HepG2 (cell line): ENCODE results near the gene RBM8A. TPM values are rescaled to one million over a fixed set of nuclear protein-coding genes. Genes with fewer than 3 reads are reported as not detected.

ENCODE experiments used
- CHCHD3 ChIP-seq: sonication (generic); formaldehyde crosslinking; IDR thresholded peaks from 2 replicates; pipeline ENCODE4 v1.8.0; 2022; ENCODE audit warnings: mild to moderate bottlenecking, missing genetic modification reagents, moderate library complexity
- DMAP1 ChIP-seq: IDR thresholded peaks from 2 replicates; pipeline ENCODE4 v1.6.1; 2016
- DNMT3B ChIP-seq: conservative IDR thresholded peaks from 2 replicates; pipeline ENCODE4 v1.6.1; 2016; ENCODE audit warnings: missing biosample characterization, control low read depth
- DPF2 ChIP-seq: sonication (generic); formaldehyde crosslinking; IDR thresholded peaks from 2 replicates; pipeline ENCODE4 v1.4.0; 2020; ENCODE audit warnings: mild to moderate bottlenecking, low read depth, missing genetic modification reagents, borderline replicate concordance
- FOSL2 ChIP-seq: sonication (generic); formaldehyde crosslinking; IDR thresholded peaks from 2 replicates; pipeline ENCODE4 v1.4.0; 2020; ENCODE audit warnings: missing genetic modification reagents
- FOXP1 ChIP-seq, 2 experiments: fragments of 450-650 bp in 1 of 2; IDR thresholded peaks; 2 replicates each; pipeline ENCODE4 v1.6.1; 2017 to 2018; ENCODE audit warnings: antibody characterized with exemption in 1 of 2
- GATAD1 ChIP-seq: IDR thresholded peaks from 2 replicates; pipeline ENCODE4 v1.6.1; 2016; ENCODE audit warnings: missing genetic modification reagents, missing compliant biosample characterization
- HMGA1 ChIP-seq: sonication (generic); formaldehyde crosslinking; conservative IDR thresholded peaks from 2 replicates; pipeline ENCODE4 v1.4.0; 2020; ENCODE audit warnings: missing genetic modification reagents
- JUN ChIP-seq: sonication (generic); formaldehyde crosslinking; IDR thresholded peaks from 2 replicates; pipeline ENCODE4 v1.4.0; 2020; ENCODE audit warnings: mild to moderate bottlenecking, missing genetic modification reagents
- KDM1A ChIP-seq: IDR thresholded peaks from 2 replicates; pipeline ENCODE4 v1.6.1; 2016; ENCODE audit warnings: missing compliant biosample characterization
- KLF12 ChIP-seq: sonication (generic); formaldehyde crosslinking; IDR thresholded peaks from 2 replicates; pipeline ENCODE4 v1.4.0; 2020; ENCODE audit warnings: missing genetic modification reagents, borderline replicate concordance
- KMT2B ChIP-seq: IDR thresholded peaks from 2 replicates; pipeline ENCODE4 v1.6.1; 2016; ENCODE audit warnings: missing genetic modification reagents, missing compliant biosample characterization
- MXD4 ChIP-seq: IDR thresholded peaks from 2 replicates; pipeline ENCODE4 v1.6.1; 2016; ENCODE audit warnings: mild to moderate bottlenecking, missing biosample characterization, missing genetic modification reagents
- PATZ1 ChIP-seq: sonication (generic); formaldehyde crosslinking; IDR thresholded peaks from 2 replicates; pipeline ENCODE4 v1.4.0; 2020; ENCODE audit warnings: missing genetic modification reagents
- PLRG1 ChIP-seq: fragments of 450-650 bp; conservative IDR thresholded peaks from 2 replicates; pipeline ENCODE4 v1.6.1; 2016
- PREB ChIP-seq: sonication (generic); formaldehyde crosslinking; IDR thresholded peaks from 2 replicates; pipeline ENCODE4 v1.4.0; 2020; ENCODE audit warnings: missing genetic modification reagents
- PRPF4 ChIP-seq: fragments of 200-400 bp; formaldehyde crosslinking; IDR thresholded peaks from 2 replicates; pipeline ENCODE4 v1.6.1; 2016; ENCODE audit warnings: low read length, low read depth; ENCODE audit not compliant: poor library complexity, severe bottlenecking
- SMAD1 ChIP-seq: sonication (generic); formaldehyde crosslinking; IDR thresholded peaks from 2 replicates; pipeline ENCODE4 v1.4.0; 2020; ENCODE audit warnings: missing genetic modification reagents, low read depth, mild to moderate bottlenecking, borderline replicate concordance
- SMYD3 ChIP-seq: sonication (generic); formaldehyde crosslinking; IDR thresholded peaks from 2 replicates; pipeline ENCODE4 v1.8.1; 2023; ENCODE audit warnings: mild to moderate bottlenecking, missing genetic modification reagents
- ZBTB1 ChIP-seq: sonication (generic); formaldehyde crosslinking; IDR thresholded peaks from 2 replicates; pipeline ENCODE4 v1.4.0; 2020; ENCODE audit warnings: missing genetic modification reagents, borderline replicate concordance
- ZNF205 ChIP-seq: IDR thresholded peaks from 2 replicates; pipeline ENCODE4 v1.6.1; 2018; ENCODE audit warnings: missing biosample characterization, missing genetic modification reagents
- ZNF235 ChIP-seq: sonication (generic); formaldehyde crosslinking; IDR thresholded peaks from 2 replicates; pipeline ENCODE4 v1.8.1; 2023; ENCODE audit warnings: mild to moderate bottlenecking, missing genetic modification reagents, borderline replicate concordance
- ZNF256 ChIP-seq: sonication (generic); formaldehyde crosslinking; conservative IDR thresholded peaks from 2 replicates; pipeline ENCODE4 v1.4.0; 2020; ENCODE audit warnings: missing genetic modification reagents
- ZNF281 ChIP-seq: sonication (generic); formaldehyde crosslinking; IDR thresholded peaks from 2 replicates; pipeline ENCODE4 v1.4.0; 2020; ENCODE audit warnings: missing genetic modification reagents, borderline replicate concordance
- ZNF704 ChIP-seq: sonication (generic); formaldehyde crosslinking; IDR thresholded peaks from 2 replicates; pipeline ENCODE4 v1.8.1; 2023; ENCODE audit warnings: mild to moderate bottlenecking, inconsistent platforms, moderate library complexity, missing genetic modification reagents, borderline replicate concordance
- ZNF746 ChIP-seq: sonication (generic); formaldehyde crosslinking; IDR thresholded peaks from 2 replicates; pipeline ENCODE4 v1.8.0; 2022; ENCODE audit warnings: mild to moderate bottlenecking, missing genetic modification reagents
- polyA plus RNA-seq, 8 experiments: library from polyadenylated mRNA; depleted of rRNA in 3 of 8; stranded (reverse) in 7 of 8; unstranded in 1 of 8; fragments of >200 nt; fragmentation: Illumina TruSeq in 4 of 8; extraction: Trizol in 4 of 8; gene quantifications; 2 replicates each; pipeline versions ENCODE4 v1.2.1 to v1.2.3, GENCODE V29; 2011 to 2016; ENCODE audit warnings: low read depth in 4 of 8, missing spikeins in 1 of 8, mixed read lengths in 1 of 8; ENCODE audit not compliant: insufficient read depth in 1 of 8
- total RNA-seq, 5 experiments: library from RNA; depleted of rRNA; stranded (reverse); fragments of >200 nt; fragmentation: Illumina TruSeq; extraction: Trizol; gene quantifications; 2 replicates each; pipeline ENCODE4 v1.2.3, GENCODE V29; 2016; ENCODE audit warnings: low read depth in 1 of 5

Gene RBM8A
- total and polyA plus RNA-seq, 2 of the 13 experiments (the other 11 are each of a cell fraction or from before 2014, with no cell fraction given), result 106 to 162 TPM

GRCh38 chr1:145972580-145972979 lies 45.3 kb upstream of the RBM8A start (continued):
- TF ChIP-seq MXD4 (CRISPR knock-in tag), result no peak
- TF ChIP-seq ZNF281 (CRISPR knock-in tag), result peak; percentile 11; the same call in 1 of the 2 replicates
- TF ChIP-seq KDM1A (CRISPR knock-in tag), result no peak; the same call in 1 of the 2 replicates
- no peak for TF ChIP-seq SMYD3 (CRISPR knock-in tag)
- no peak for TF ChIP-seq PLRG1
- no peak for TF ChIP-seq HMGA1 (CRISPR knock-in tag)
- TF ChIP-seq ZNF205, result peak; percentile 53; the same call in 1 of the 2 replicates
- TF ChIP-seq ZNF746 (CRISPR knock-in tag), result no peak
- no peak for TF ChIP-seq DNMT3B (CRISPR knock-in tag)
- TF ChIP-seq KLF12 (CRISPR knock-in tag), result no peak
- peak; percentile 53; the same call in 1 of the 2 replicates for TF ChIP-seq FOSL2
- TF ChIP-seq FOXP1 (IDR thresholded peaks at IDR 0.05), result peak; percentile 30; the same call in 1 of the 2 replicates
- TF ChIP-seq FOXP1 (CRISPR knock-in tag; IDR thresholded peaks at IDR 0.05), result peak; percentile 63
- TF ChIP-seq ZNF256 (CRISPR knock-in tag), result no peak
- no peak for TF ChIP-seq PRPF4
- TF ChIP-seq PREB, result no peak
- TF ChIP-seq PATZ1 (CRISPR knock-in tag), result peak; percentile 45; the same call in 1 of the 2 replicates
- TF ChIP-seq JUN (CRISPR knock-in tag), result no peak
- no peak for TF ChIP-seq ZNF235 (CRISPR knock-in tag)
- no peak for TF ChIP-seq SMAD1
- no peak for TF ChIP-seq CHCHD3 (CRISPR knock-in tag)
- no peak for TF ChIP-seq ZNF704 (CRISPR knock-in tag)
- TF ChIP-seq KMT2B, result no peak; the same call in 1 of the 2 replicates
- TF ChIP-seq DPF2, result 0 out of 2 replicates have a peak, but pooled peaks have one; percentile 60
- no peak for TF ChIP-seq GATAD1 (CRISPR knock-in tag)
- no peak for TF ChIP-seq ZBTB1 (CRISPR knock-in tag)
- no peak for TF ChIP-seq DMAP1 (CRISPR knock-in tag)
